GM23338 (cell line): ENCODE results near the gene STARD8. TPM values are rescaled to one million over a fixed set of nuclear protein-coding genes. Genes with fewer than 3 reads are reported as not detected.

Experiments used
- ATAC-seq: fragments of 200-7000 bp; cut with Tn5 transposase; 3 replicates; pipeline ENCODE4 v1.9.1; 2020
- DNase-seq: peaks from one replicate; pipeline ENCODE4 v3.0.0-alpha.2; 2015; ENCODE audit warnings: low spot score
- H2AFZ ChIP-seq: fragments of 200-600 bp; sonication (generic); 2 replicates; pipeline ENCODE4 v1.8.0; 2016; ENCODE audit warnings: antibody characterized with exemption, mild to moderate bottlenecking, moderate library complexity
- H3F3A ChIP-seq: fragments of 200-600 bp; sonication (generic); replicated peaks from 2 replicates; pipeline ENCODE4 v1.8.0; 2017; ENCODE audit warnings: antibody characterized with exemption, mixed run types, low read depth
- H3K27ac ChIP-seq: fragments of 200-600 bp; sonication (generic); 2 replicates; pipeline ENCODE4 v1.6.1; 2016; ENCODE audit warnings: low read depth
- H3K27me3 ChIP-seq: fragments of 200-600 bp; sonication (generic); 2 replicates; pipeline ENCODE4 v1.8.0; 2016; ENCODE audit warnings: mild to moderate bottlenecking, mixed run types, moderate library complexity; ENCODE audit not compliant: insufficient read depth
- H3K36me3 ChIP-seq: fragments of 200-600 bp; sonication (generic); 2 replicates; pipeline ENCODE4 v1.8.0; 2016; ENCODE audit warnings: mild to moderate bottlenecking; ENCODE audit not compliant: insufficient read depth
- H3K4me1 ChIP-seq: fragments of 200-600 bp; sonication (generic); 2 replicates; pipeline ENCODE4 v1.8.0; 2016; ENCODE audit warnings: mild to moderate bottlenecking, moderate library complexity; ENCODE audit not compliant: insufficient read depth
- H3K4me2 ChIP-seq: fragments of 200-600 bp; sonication (generic); 2 replicates; pipeline ENCODE4 v1.7.1; 2017; ENCODE audit warnings: mixed run types
- H3K4me3 ChIP-seq: fragments of 200-600 bp; sonication (generic); 2 replicates; pipeline ENCODE4 v1.6.1; 2016; ENCODE audit warnings: mixed run types
- H3K79me2 ChIP-seq: fragments of 200-600 bp; sonication (generic); replicated peaks from 2 replicates; pipeline ENCODE4 v1.8.0; 2017; ENCODE audit warnings: mild to moderate bottlenecking; ENCODE audit not compliant: insufficient read depth
- H3K9me2 ChIP-seq: fragments of 200-600 bp; sonication (generic); 2 replicates; pipeline ENCODE4 v1.8.0; 2017; ENCODE audit not compliant: insufficient read depth
- H4K20me1 ChIP-seq: fragments of 200-600 bp; sonication (generic); replicated peaks from 2 replicates; pipeline ENCODE4 v1.8.0; 2017; ENCODE audit warnings: mild to moderate bottlenecking; ENCODE audit not compliant: insufficient read depth
- H3K27ac Mint-ChIP-seq: 2 replicates; pipeline ENCODE4 v1.8.0; 2020; ENCODE audit warnings: inconsistent platforms, mild to moderate bottlenecking, moderate library complexity, mixed read lengths
- H3K27me3 Mint-ChIP-seq: 3 replicates; pipeline ENCODE4 v1.8.0; 2022; ENCODE audit warnings: low read depth, mild to moderate bottlenecking, moderate library complexity, mixed read lengths, inconsistent platforms; ENCODE audit not compliant: insufficient read depth, poor library complexity
- H3K36me3 Mint-ChIP-seq: 3 replicates; pipeline ENCODE4 v1.8.0; 2021; ENCODE audit warnings: low read depth, mild to moderate bottlenecking, inconsistent platforms, moderate library complexity, mixed read lengths
- H3K4me1 Mint-ChIP-seq: 3 replicates; pipeline ENCODE4 v1.8.0; 2020; ENCODE audit warnings: mild to moderate bottlenecking, inconsistent platforms, mixed read lengths
- H3K4me3 Mint-ChIP-seq: 3 replicates; pipeline ENCODE4 v1.8.0; 2021; ENCODE audit warnings: moderate library complexity, mild to moderate bottlenecking, inconsistent platforms, mixed read lengths
- H3K9me3 Mint-ChIP-seq: 3 replicates; pipeline ENCODE4 v1.8.0; 2020; ENCODE audit warnings: moderate library complexity, mild to moderate bottlenecking, inconsistent platforms, mixed read lengths
- CREB1 ChIP-seq: fragments of 250-450 bp; sonication (Bioruptor Pico); IDR thresholded peaks from 2 replicates; pipeline ENCODE4 v1.5.0; 2020; ENCODE audit warnings: low read depth, mild to moderate bottlenecking, moderate library complexity
- CTCF ChIP-seq, 2 experiments: fragments of 200-600 bp in 1 of 2; sonication (generic) in 1 of 2; conservative IDR thresholded peaks; 2 replicates each; pipeline versions ENCODE4 v1.5.1 to v1.6.1; 2016 to 2017; ENCODE audit warnings: antibody characterized with exemption in 2 of 2, low read depth in 2 of 2, mild to moderate bottlenecking in 2 of 2, moderate library complexity in 1 of 2
- ETS1 ChIP-seq: IDR thresholded peaks from 2 replicates; pipeline ENCODE4 v1.6.1; 2016; ENCODE audit warnings: antibody characterized with exemption
- EZH2 ChIP-seq: fragments of 200-600 bp; sonication (generic); IDR thresholded peaks from one replicate; pipeline ENCODE4 v1.8.0; 2017; ENCODE audit warnings: antibody characterized with exemption, mild to moderate bottlenecking, low read depth; ENCODE audit not compliant: unreplicated experiment
- EZH2phosphoT487 ChIP-seq: fragments of 200-600 bp; sonication (generic); IDR thresholded peaks from one replicate; pipeline ENCODE4 v1.8.1; 2018; ENCODE audit warnings: antibody characterized with exemption; ENCODE audit not compliant: unreplicated experiment
- JUNB ChIP-seq: IDR thresholded peaks from one replicate; pipeline ENCODE4 v1.6.1; 2016; ENCODE audit warnings: antibody characterized with exemption; ENCODE audit not compliant: unreplicated experiment
- NANOG ChIP-seq: IDR thresholded peaks from 2 replicates; pipeline ENCODE4 v1.6.1; 2016; ENCODE audit warnings: antibody characterized with exemption, borderline replicate concordance
- POLR2AphosphoS5 ChIP-seq: IDR thresholded peaks from 2 replicates; pipeline ENCODE4 v1.6.1; 2016; ENCODE audit warnings: antibody characterized with exemption, low read depth
- REST ChIP-seq: IDR thresholded peaks from one replicate; pipeline ENCODE4 v1.6.1; 2018; ENCODE audit warnings: antibody characterized with exemption; ENCODE audit not compliant: unreplicated experiment
- STAT1 ChIP-seq: IDR thresholded peaks from one replicate; pipeline ENCODE4 v1.6.1; 2016; ENCODE audit warnings: antibody characterized with exemption; ENCODE audit not compliant: unreplicated experiment
- ZNF114 ChIP-seq: fragments of 250-450 bp; sonication (Bioruptor Pico); IDR thresholded peaks from 2 replicates; pipeline ENCODE4 v1.5.0; 2020; ENCODE audit warnings: mild to moderate bottlenecking, moderate library complexity
- ZNF331 ChIP-seq: fragments of 250-450 bp; sonication (Bioruptor Pico); IDR thresholded peaks from 2 replicates; pipeline ENCODE4 v1.5.0; 2020; ENCODE audit warnings: low read depth, mild to moderate bottlenecking, moderate library complexity
- ZNF462 ChIP-seq: fragments of 250-450 bp; sonication (Bioruptor Pico); IDR thresholded peaks from 2 replicates; pipeline ENCODE4 v1.5.0; 2020; ENCODE audit warnings: mild to moderate bottlenecking, moderate library complexity
- polyA plus RNA-seq: library from polyadenylated mRNA; unstranded; fragments of >200 nt; fragmentation: Nextera tagmentation; extraction: Ambion mirVana; gene quantifications from 2 replicates; pipeline ENCODE4 v1.2.1, GENCODE V29; 2016
- total RNA-seq: library from RNA; depleted of rRNA; stranded (reverse); fragments of >200 nt; shearing (Covaris generic); gene quantifications from 2 replicates; pipeline ENCODE4 v1.2.3, GENCODE V29; 2014

Gene STARD8
- total and polyA plus RNA-seq, 2 experiments from 2014 or later, result 0.74 to 5.6 TPM

- H2AFZ ChIP-seq, result no peak overlapping the region
- Mint-ChIP-seq H3K4me1 (peaks cover 8% of the 10 kb centered on the region), H3K9me3 (no peaks in the 10 kb centered on the region), H3K4me3 (no peak overlapping the region), H3K36me3 (no peaks in the 10 kb centered on the region), H3K27ac (no peak overlapping the region), H3K27me3 (peaks cover 2% of the 10 kb centered on the region)
- DNase-seq (no peak), ATAC-seq (no peak)
- no peaks in the 10 kb centered on the region for H3K9me2 ChIP-seq
- H3K4me3 ChIP-seq, result no peak overlapping the region
- TF ChIP-seq JUNB (no peak), STAT1 (no peak), ETS1 (no peak), CREB1 (no peak), ZNF331 (CRISPR knock-in tag) (no peak), NANOG (no peak), REST (no peak), POLR2AphosphoS5 (no peak), EZH2phosphoT487 (no peak), CTCF (conservative IDR thresholded peaks at IDR 0.05; ENCODE audit: low read depth in 2 of 2) (no peak), ZNF114 (CRISPR knock-in tag) (no peak), EZH2 (no peak), ZNF462 (no peak)
- no peaks in the 10 kb centered on the region for H3K27me3 ChIP-seq
- no peak overlapping the region for H3K4me2 ChIP-seq
- H3K27ac ChIP-seq, result no peak overlapping the region
- no peaks in the 10 kb centered on the region for H3K79me2 ChIP-seq
- no peaks in the 10 kb centered on the region for H4K20me1 ChIP-seq
- H3F3A ChIP-seq, result no peaks in the 10 kb centered on the region
- no peaks in the 10 kb centered on the region for H3K36me3 ChIP-seq
- 0 out of 2 replicates have a peak, but pooled peaks cover 12% of the 10 kb centered on the region for H3K4me1 ChIP-seq
Measured at GRCh38 chrX:68705986-68706385, 58.5 kb downstream of the STARD8 start.
